NCI-H82 treated with DMSO at 0.1 percent for 48 hours (cell line): ENCODE results near the gene LCTL.
"Not testable (repeated sequence)": the region's sequence is repeated elsewhere in the genome, so short reads cannot be mapped to it uniquely, and the experiment has no call there.

Source experiments
- DNase-seq: peaks from one replicate; lab custom pipeline; 2025; ENCODE audit not compliant: unreplicated experiment; lab: John Stamatoyannopoulos, UW

The LCTL gene

GRCh38 chr15:66503780-66504562 lies 61.8 kb downstream of the LCTL start:
- DNase-seq = no peak

GRCh38 chr15:66503041-66503648 lies 62.7 kb downstream of the LCTL start:
- not testable (repeated sequence) for DNase-seq

- DNase-seq = no peak
These were observed 63.3 kb downstream of the LCTL start for GRCh38 chr15:66502491-66502890.

GRCh38 chr15:66500346-66500745 lies 65.5 kb downstream of the LCTL start:
- not testable (repeated sequence) for DNase-seq

- no peak for DNase-seq
These were observed 67.1 kb downstream of the LCTL start for GRCh38 chr15:66498501-66499386.
